ENCODE measurements around the gene SULF2. TPM values are rescaled to one million over a fixed set of nuclear protein-coding genes. Genes with fewer than 3 reads are reported as not detected.
A peak's percentile ranks its signal among the peaks of the same experiment; 100 is the strongest.

SULF2 gene
- total and polyA plus RNA-seq, 9 of the 15 experiments (the other 6 are each of a cell fraction or from before 2014, with no cell fraction given) = 0.33 TPM; not detected in 8

- FAIRE-seq = peak; percentile 32
- Histone ChIP-seq H4K20me1 (replicated peaks; ENCODE audit: control insufficient read depth, insufficient read depth, low read length) (no peaks in the 10 kb centered on the region), H3K4me1 (replicated peaks in 1 of 2; ENCODE audit: control insufficient read depth in 2 of 2, insufficient read depth in 2 of 2, low read length in 2 of 2) (no peaks in the 10 kb centered on the region), H3K9me1 (ENCODE audit: control insufficient read depth, insufficient read depth, low read length) (no peaks in the 10 kb centered on the region), H3K27me3 (ENCODE audit: control insufficient read depth in 2 of 2, insufficient read depth in 2 of 2, low read length in 2 of 2) (peaks cover 17 to 53% of the 10 kb centered on the region in 2 experiments; a peak in 4 of 5 replicates), H3K27ac (ENCODE audit: extremely low read depth, low read depth, low read length) (no peak overlapping the region), H3K79me2 (ENCODE audit: control insufficient read depth, insufficient read depth, low read length) (no peaks in the 10 kb centered on the region), H3K36me3 (ENCODE audit: control insufficient read depth, insufficient read depth, low read length) (no peaks in the 10 kb centered on the region), H3K4me3 (no peak overlapping the region), H2AFZ (ENCODE audit: low read depth, low read length) (no peak overlapping the region), H3K4me2 (ENCODE audit: insufficient read depth, low read length) (no peak overlapping the region), H3K9me3 (replicated peaks; ENCODE audit: control insufficient read depth, insufficient read depth, low read depth, low read length) (no peaks in the 10 kb centered on the region), H3K9ac (ENCODE audit: insufficient read depth in 1 of 2, low read depth in 2 of 2, low read length in 2 of 2) (no peak overlapping the region)
- no peak for ATAC-seq
- DNase-seq (ENCODE audit: extremely low read depth in 1 of 4, low spot score in 3 of 4) = no peak
- intact Hi-C loops (cut with micrococcal nuclease) = no loop called here
- ChIA-PET CTCF (ENCODE audit: low intra/inter-chr PET ratio) (no interaction called here), POLR2A (interaction anchor here (1.5 kb wide), 1 partner anchor 10 kb away, joined by 4 read pairs; no protein-coding TSS in a partner anchor)
- in situ Hi-C loops (cut with MboI) = no loop called here
- no TSS peak for BruUV-seq (replicated peaks)
- 0% methylated on average over 4 of the region's 4 CpGs for WGBS (ENCODE audit: insufficient coverage, low coverage, missing lambda C conversion rate)
- TF ChIP-seq ZBTB8A (IDR thresholded peaks at IDR 0.05; ENCODE audit: partially characterized antibody) = no peak
- no peak for TF ChIP-seq ZBTB49 (CRISPR knock-in tag; IDR thresholded peaks at IDR 0.05; ENCODE audit: borderline replicate concordance)
- TF ChIP-seq DLX4 (CRISPR knock-in tag; IDR thresholded peaks at IDR 0.05) = no peak
- TF ChIP-seq RFX7 (CRISPR knock-in tag; IDR thresholded peaks at IDR 0.05) = no peak
- no peak for TF ChIP-seq BRCA1 (IDR thresholded peaks at IDR 0.05)
- no peak for TF ChIP-seq BRCA1 (CRISPR knock-in tag; IDR thresholded peaks at IDR 0.05)
- no peak for TF ChIP-seq MAFF (IDR thresholded peaks at IDR 0.05; ENCODE audit: low read length)
- no peak for TF ChIP-seq ZNF134 (CRISPR knock-in tag; conservative IDR thresholded peaks at IDR 0.05)
- TF ChIP-seq CREB3L1 (IDR thresholded peaks at IDR 0.05; ENCODE audit: borderline replicate concordance, low read depth) = no peak
- TF ChIP-seq TFAM (CRISPR knock-in tag; conservative IDR thresholded peaks at IDR 0.05) = no peak
- no peak for TF ChIP-seq ATF2 (CRISPR knock-in tag; IDR thresholded peaks at IDR 0.05)
- TF ChIP-seq ATF4 (CRISPR knock-in tag; IDR thresholded peaks at IDR 0.05) = no peak
- no peak for TF ChIP-seq ZNF24 (IDR thresholded peaks at IDR 0.05)
- TF ChIP-seq HOMEZ (CRISPR knock-in tag; IDR thresholded peaks at IDR 0.05) = no peak
- no peak for TF ChIP-seq GABPB1 (CRISPR knock-in tag; IDR thresholded peaks at IDR 0.05)
- no peak for TF ChIP-seq ZNF561 (CRISPR knock-in tag; conservative IDR thresholded peaks at IDR 0.05)
Measured at GRCh38 chr20:47776639-47777038, 8.6 kb downstream of the SULF2 start.
